Fibroblast of skin of left quadriceps (primary cell): ENCODE data around the gene NEK4.
"Not testable (repeated sequence)": the region's sequence is repeated elsewhere in the genome, so short reads cannot be mapped to it uniquely, and the experiment has no call there.

Source experiments
- DNase-seq, 2 experiments: peaks; one replicate each; pipeline ENCODE4 v3.0.0-alpha.2; 2013; ENCODE audit warnings: low read depth in 2 of 2

The NEK4 gene

DNA sequence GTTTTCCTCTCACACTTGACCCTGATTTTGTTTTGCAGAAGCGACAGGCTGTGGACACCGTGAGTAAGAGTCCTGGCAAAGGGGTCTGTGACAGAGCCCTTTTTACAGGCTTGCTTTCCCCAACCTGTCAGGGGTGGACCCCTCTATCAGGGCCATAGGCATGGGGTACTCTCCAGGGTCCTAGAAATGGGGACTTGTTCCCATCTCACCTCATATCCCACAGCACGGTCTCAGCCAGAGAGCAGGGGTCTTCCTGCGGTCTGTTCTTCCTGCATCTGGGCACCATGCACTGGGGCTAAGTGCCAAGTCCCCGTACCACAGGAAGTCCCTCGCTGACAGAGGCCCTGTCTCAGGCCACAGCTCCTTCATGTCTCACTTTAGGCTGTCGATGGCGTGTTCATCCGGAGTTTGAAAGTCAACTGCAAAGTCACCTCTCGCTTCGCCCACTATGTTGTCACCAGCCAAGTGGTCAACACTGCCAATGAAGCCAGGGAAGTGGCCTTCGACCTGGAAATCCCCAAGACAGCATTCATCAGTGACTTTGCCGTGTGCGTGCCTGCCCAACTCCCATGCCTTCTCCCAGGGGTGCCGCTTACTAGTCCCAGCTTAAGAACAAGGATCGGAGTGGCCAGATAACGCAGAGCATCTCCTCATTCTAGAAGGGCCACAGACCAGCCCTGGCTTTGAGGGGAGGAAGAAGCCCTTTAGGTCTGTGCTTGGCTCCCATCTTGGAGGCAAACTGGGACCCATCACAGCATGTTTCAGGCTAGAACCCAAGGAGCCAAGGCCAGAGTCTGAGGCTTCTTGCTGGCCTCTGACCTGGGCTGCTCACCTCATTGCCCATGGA lies 7.4 kb upstream of the NEK4 start:
- DNase-seq = no peak

- no peak for DNase-seq
Observed at GRCh38 chr3:52777127-52777958, 6.6 kb upstream of the NEK4 start, which contains the start of gene ITIH1. Gene ITIH1 (plus strand): TSS chr3:52777599. CDS start chr3:52777616, 17 bp downstream.

GRCh38 chr3:52776486-52776885 lies 5.7 kb upstream of the NEK4 start:
- not testable (repeated sequence) for DNase-seq

DNA sequence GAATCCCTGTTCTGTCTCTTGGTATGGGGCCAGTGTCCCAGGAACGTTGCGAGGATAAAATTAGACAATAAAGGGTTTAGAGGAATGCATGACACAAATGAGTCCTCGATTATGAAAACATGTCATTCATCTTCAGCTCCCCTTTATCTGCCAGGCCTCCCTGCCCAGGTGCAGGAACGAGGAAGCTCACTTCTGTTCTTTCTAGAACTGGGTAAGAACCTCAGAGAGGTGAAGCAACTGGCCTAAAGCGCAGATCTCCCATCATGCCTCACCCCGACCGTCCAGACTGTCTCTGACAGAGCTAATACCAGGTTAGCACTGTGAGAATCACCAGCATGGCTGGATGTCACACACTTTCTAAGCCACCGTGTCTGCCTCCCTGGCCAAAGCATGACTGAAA lies 5.1 kb upstream of the NEK4 start:
- no peak for DNase-seq

DNA sequence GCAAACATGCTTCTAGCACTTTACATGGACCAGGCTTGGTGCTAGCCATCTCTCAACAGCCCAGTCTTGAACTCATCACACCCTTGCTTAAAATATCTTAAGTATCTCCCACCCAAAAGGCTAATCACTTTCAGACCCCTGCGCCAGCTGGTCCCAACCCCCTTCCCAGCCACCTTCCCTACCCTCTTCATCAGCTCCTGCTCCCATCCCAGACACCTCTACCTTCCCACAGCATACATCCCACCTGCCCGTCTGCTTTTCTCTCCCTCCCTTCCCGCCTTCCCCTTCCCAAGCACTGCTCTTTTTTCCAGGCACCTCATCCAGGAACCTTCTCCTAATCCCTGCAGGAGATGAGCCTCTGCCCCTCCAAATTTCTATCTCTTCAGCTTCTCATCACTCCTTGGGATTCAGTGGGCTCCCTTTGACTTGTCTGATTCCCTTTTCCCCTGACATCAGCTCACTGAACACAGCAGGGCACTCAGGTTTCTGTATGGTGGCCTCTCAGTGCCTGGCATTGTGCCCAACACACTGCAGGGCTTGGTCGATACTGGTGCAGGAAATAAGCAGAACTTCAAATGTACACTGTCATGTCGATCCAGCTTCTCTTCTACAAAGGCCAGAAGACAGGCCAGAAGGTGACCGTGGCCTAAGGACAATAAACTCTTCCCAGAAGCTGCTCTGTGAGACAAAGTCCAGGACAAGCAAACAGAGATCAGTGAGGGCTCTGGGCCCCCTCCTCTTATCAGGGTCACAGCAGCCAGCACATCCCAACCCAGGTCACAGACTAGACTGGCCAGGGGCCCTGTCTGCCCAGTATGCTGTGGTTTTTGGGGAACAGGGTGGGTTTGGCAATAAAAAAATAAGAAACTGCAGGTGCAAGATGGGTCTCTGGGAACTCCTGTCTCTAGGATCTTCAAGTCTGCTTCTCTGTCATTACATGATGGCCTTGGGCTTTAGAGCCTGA lies 4.4 kb upstream of the NEK4 start:
- no peak for DNase-seq

- no peak for DNase-seq
Observed at GRCh38 chr3:52774066-52774713, 3.5 kb upstream of the NEK4 start.

- no peak for DNase-seq
Observed at GRCh38 chr3:52773361-52774065, 2.8 kb upstream of the NEK4 start.

DNA sequence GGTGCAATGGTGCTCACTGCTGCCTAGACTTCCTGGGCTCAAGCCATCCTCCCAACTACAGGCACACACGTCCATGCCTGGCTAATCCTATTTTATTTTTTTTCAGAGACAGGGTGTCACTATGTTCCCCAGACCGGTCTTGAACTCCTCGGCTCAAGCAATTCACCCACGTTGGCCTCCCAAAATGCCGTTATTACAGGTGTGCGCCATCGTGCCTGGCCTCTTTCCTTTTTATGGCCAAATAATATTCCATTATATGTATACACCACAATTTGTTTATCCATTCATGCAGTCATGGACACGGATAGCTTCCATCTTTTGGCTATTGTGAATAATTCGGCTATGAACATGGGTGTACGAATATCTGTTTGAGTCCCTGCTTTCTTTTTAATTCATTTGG lies 962 bp upstream of the NEK4 start:
- no peak for DNase-seq

DNA sequence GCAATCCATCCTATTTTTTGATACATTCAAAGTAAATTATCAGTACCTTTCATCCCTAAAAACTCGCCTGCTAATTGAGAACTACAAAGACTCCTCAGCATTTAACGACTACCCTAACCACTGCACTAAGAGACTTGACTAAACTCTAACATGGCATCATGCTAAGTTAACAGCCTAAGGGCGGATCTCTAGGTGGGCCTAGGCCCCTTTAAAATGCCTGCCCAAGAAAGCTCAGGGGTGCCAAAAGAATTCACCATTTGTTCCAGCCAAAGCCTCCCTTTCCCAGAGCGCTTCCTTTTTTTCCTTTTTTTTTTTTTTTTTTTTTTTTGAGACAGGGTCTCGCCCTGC lies 568 bp upstream of the NEK4 start:
- DNase-seq = no peak

GRCh38 chr3:52769786-52770455 lies 819 bp downstream of the NEK4 start:
- no peak for DNase-seq

- no peak for DNase-seq
Observed at GRCh38 chr3:52763466-52763865, 7.3 kb downstream of the NEK4 start.

DNA sequence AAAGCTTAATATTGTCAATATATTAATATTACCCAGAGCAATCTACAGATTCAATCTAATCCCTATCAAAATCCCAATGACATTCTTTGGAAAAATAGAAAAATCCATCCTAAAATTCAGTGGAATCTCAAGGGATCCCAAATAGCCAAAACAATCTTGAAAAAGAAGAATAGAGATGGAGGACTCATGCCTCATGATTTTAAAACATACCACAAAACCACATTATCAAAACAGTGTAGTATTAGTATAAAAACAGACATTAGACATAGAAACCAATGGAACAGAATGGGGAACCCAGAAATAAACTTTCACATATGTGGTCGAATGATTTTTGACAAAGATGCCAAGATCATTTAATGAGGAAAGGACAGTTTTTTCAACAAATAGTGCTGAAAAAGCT lies 14.6 kb downstream of the NEK4 start:
- DNase-seq = no peak

DNA sequence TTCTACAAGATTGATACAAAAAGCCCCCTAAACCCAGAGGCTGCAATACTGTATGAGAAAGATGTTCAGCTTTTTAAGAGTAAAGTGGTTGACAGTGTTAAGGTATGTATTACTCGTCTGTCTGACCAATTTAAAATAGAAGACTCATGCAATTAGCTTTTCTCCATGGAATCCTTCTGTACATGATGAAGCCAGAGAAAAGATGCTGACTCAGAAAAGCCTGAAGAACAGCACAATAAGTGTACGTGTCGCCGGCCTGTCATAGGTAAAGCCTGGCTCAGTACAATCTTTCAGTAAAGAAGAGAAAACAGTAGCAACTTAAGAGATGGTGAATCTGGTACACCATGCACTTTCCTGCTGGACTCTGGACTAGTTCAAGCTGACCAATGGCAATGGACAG lies 16.4 kb downstream of the NEK4 start:
- DNase-seq = no peak

GRCh38 chr3:52752045-52752660 lies 18.6 kb downstream of the NEK4 start:
- DNase-seq = no peak

DNA sequence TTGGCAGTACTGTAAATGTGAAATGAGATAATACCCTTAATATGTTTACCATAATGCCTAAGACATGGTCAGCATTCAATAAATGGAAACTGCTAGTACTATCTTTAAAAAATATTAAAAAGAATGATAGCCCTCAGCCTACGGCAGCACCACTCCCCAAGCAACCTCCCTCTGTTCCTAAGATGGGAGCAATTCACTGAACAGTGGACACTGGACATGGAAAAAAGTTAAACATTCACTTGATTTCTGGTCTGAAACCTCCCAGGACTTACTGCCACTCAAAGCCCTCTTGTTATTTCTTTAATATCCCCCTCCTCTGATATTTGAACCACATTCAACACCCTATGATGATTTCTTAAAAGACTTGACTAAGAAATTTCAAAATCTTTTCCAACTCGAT lies 27.0 kb downstream of the NEK4 start:
- no peak for DNase-seq

- DNase-seq = no peak
Observed at GRCh38 chr3:52743152-52743551, 27.6 kb downstream of the NEK4 start.

DNA sequence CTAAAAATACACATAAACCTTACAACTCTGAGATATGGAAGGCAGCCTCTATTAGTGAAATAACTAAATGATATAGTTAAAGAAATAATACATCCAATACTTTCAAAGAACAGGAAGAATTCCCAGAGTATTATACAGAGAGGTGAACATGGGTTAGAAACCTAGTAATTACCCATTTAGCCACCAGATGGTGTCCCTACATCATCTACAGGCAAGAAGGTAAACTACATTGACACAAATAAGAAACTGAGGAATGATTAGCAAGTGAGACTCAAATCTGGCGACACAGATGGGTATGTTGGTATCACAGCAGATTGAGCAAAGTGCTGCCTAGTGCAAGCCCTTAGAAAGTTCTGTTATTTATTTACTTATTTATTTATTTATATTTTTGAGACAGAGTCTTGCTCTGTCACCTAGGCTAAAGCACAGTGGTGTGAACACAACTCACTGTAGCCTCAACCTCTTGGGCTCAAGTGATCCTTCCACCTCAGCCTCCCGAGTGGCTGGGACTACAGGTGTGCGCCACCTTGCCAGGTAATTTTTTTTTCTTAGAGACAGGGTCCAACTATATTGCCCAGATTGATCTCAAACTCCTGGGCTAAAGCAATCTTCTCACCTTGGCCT lies 28.2 kb downstream of the NEK4 start:
- DNase-seq = peak; percentile 5 to 6

- no peak for DNase-seq
Observed at GRCh38 chr3:52739730-52740129, 31.0 kb downstream of the NEK4 start.

DNA sequence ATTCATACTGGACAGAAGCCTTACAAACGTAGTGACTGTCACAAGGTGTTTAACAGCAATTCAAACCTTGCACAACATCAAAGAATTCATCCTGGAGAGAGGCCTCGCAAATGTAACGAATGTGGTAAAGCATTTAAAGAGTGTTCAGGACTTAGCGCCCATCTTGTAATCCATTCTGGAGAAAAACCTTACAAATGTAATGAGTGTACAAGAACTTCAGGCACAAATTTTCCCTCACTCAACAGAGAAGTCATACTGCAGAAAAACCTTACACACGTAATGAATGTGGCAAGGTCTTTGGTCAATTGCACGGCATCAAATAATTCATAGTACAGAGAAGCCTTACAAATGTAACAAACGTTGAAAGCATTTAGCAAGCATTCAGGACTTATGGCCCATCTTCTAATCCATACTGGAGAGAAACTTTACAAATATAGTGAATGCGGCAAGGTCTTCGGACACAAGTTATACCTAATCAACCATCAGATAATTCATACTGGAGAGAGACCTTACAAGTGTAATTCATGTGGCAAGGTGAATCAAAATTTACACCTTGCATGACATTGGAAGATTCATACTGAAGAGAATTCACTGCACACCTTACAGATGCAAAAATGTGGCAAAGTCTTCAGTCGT lies 37.4 kb downstream of the NEK4 start:
- DNase-seq = no peak
